Measurements from ENCODE around the gene DHDH. TPM values are rescaled to one million over a fixed set of nuclear protein-coding genes. Genes with fewer than 3 reads are reported as not detected.

Gene DHDH
- total and polyA plus RNA-seq, 2 of the 13 experiments (the other 11 are each of a cell fraction or from before 2014, with no cell fraction given), result 0.13 to 0.91 TPM

DNA sequence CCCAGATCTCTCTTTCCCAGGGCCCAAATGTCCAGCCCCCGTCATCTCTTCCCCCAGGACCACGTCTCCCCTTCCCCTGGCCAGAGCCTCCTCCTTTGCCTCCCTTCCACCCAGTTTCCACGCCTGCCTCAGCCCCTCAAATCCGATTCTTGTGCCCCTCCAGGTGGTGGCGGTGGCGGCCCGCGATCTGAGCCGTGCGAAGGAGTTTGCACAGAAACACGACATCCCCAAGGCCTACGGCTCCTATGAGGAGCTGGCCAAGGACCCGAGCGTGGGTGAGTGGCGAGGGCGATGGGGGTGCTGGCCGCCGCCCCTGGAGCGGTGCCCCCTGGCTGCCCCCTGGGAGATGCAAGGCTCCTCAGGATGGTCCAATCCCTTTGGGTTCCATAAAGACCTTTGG is 1.3 kb downstream of the DHDH start:
- ChIA-PET POLR2A (interaction anchor here (1.0 to 1.5 kb wide), 3 partner anchors 18 to 31 kb away, joined by 3 to 4 read pairs (median 3); partner anchors contain the start of gene FTL), CTCF (ENCODE audit: low intra/inter-chr PET ratio, low total read pairs) (interaction anchor here (1.0 to 1.5 kb wide), 2 partner anchors 35 to 36 kb away, joined by 4 to 8 read pairs; no protein-coding TSS in a partner anchor)
- DNase-seq (ENCODE audit: low spot score) (peak; percentile 29), FAIRE-seq (no peak), ATAC-seq (peak; percentile 58)
- Histone ChIP-seq H3K4me1 (ENCODE audit: insufficient read depth, low read length) (peaks cover 31% of the 10 kb centered on the region), H3K79me2 (ENCODE audit: insufficient read depth, low read length) (no peaks in the 10 kb centered on the region), H4K20me1 (ENCODE audit: insufficient read depth, low read length) (no peaks in the 10 kb centered on the region), H3K4me2 (ENCODE audit: low read depth, low read length) (peak overlapping the region; percentile 78), H3K4me3 (replicated peaks in 1 of 3; ENCODE audit: insufficient read depth in 1 of 3, low read depth in 2 of 3, low read length in 3 of 3) (no peak overlapping the region; a peak in 1 of 6 replicates), H2AFZ (ENCODE audit: low read length) (no peak overlapping the region), H3K27ac (ENCODE audit: extremely low read length, insufficient read depth, low read length) (no peak overlapping the region), H3K9me3 (ENCODE audit: low read length) (no peaks in the 10 kb centered on the region), H3K27me3 (ENCODE audit: control insufficient read depth in 1 of 2, insufficient read depth in 2 of 2, low read length in 2 of 2) (peaks cover 0 to 1% of the 10 kb centered on the region in 2 experiments; a peak in 1 of 5 replicates), H3K9ac (ENCODE audit: insufficient read depth, low read depth, low read length) (no peak overlapping the region), H3K36me3 (replicated peaks in 1 of 2; ENCODE audit: control insufficient read depth in 1 of 2, insufficient read depth in 2 of 2, low read length in 2 of 2) (no peaks in the 10 kb centered on the region)
- no TSS peak for BruUV-seq (replicated peaks)
- in situ Hi-C loops (cut with HindIII; ENCODE audit: extremely low pct_ligation_motif_present, low pct_unique_long_range_greater_than_20kb) (no loop called here), intact Hi-C loops (cut with micrococcal nuclease; ENCODE audit: unreplicated experiment) (loop anchor here (2.0 kb wide), 1 partner anchor 36 kb away; no protein-coding TSS in a partner anchor)
- WGBS (ENCODE audit: low lambda C conversion rate), result 48% methylated on average over 17 of the region's 19 CpGs
- peak; percentile 84 for TF ChIP-seq STAG1 (CRISPR knock-in tag; IDR thresholded peaks at IDR 0.05)
- TF ChIP-seq, protein P1, sequence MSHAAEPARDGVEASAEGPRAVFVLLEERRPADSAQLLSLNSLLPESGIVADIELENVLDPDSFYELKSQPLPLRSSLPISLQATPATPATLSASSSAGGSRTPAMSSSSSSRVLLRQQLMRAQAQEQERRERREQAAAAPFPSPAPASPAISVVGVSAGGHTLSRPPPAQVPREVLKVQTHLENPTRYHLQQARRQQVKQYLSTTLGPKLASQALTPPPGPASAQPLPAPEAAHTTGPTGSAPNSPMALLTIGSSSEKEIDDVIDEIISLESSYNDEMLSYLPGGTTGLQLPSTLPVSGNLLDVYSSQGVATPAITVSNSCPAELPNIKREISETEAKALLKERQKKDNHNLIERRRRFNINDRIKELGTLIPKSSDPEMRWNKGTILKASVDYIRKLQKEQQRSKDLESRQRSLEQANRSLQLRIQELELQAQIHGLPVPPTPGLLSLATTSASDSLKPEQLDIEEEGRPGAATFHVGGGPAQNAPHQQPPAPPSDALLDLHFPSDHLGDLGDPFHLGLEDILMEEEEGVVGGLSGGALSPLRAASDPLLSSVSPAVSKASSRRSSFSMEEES (CRISPR knock-in tag; IDR thresholded peaks at IDR 0.05), result no peak
- TF ChIP-seq KDM3A (CRISPR knock-in tag; IDR thresholded peaks at IDR 0.05; ENCODE audit: low read depth), result 0 out of 2 replicates have a peak, but pooled peaks have one; percentile 53
- no peak for TF ChIP-seq ATAD3A (CRISPR knock-in tag; IDR thresholded peaks at IDR 0.05)
- TF ChIP-seq ZFX (CRISPR knock-in tag; IDR thresholded peaks at IDR 0.05; ENCODE audit: low read depth), result peak; percentile 63; the same call in 1 of the 2 replicates
- peak; percentile 35; the same call in 1 of the 2 replicates for TF ChIP-seq SAP130 (CRISPR knock-in tag; IDR thresholded peaks at IDR 0.05; ENCODE audit: low read depth)
- no peak for TF ChIP-seq ZNF180 (CRISPR knock-in tag; IDR thresholded peaks at IDR 0.05; ENCODE audit: borderline replicate concordance, low read depth)
- no peak for TF ChIP-seq LCORL (IDR thresholded peaks at IDR 0.05)
- TF ChIP-seq LCORL (CRISPR knock-in tag; IDR thresholded peaks at IDR 0.05), result no peak
- TF ChIP-seq, protein P2, sequence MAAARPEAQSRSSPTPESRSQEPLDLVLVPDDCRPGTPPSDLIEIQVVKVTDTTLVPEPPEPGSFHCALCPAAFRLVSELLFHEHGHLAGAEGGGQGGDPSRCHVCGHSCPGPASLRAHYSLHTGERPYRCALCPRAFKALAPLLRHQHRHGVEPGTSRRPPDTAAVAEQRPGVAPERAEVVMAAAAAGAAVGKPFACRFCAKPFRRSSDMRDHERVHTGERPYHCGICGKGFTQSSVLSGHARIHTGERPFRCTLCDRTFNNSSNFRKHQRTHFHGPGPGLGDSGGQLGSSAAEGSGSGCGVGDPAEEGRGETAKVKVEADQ (CRISPR knock-in tag; IDR thresholded peaks at IDR 0.05; ENCODE audit: borderline replicate concordance), result no peak
- no peak for TF ChIP-seq ZNF777 (CRISPR knock-in tag; IDR thresholded peaks at IDR 0.05)
- TF ChIP-seq ZNF263 (CRISPR knock-in tag; IDR thresholded peaks at IDR 0.05), result no peak
- TF ChIP-seq ZNF30 (CRISPR knock-in tag; IDR thresholded peaks at IDR 0.05), result no peak
- no peak for TF ChIP-seq AKAP8 (CRISPR knock-in tag; IDR thresholded peaks at IDR 0.05)
- no peak for TF ChIP-seq RARA (CRISPR knock-in tag; IDR thresholded peaks at IDR 0.05)
- no peak for TF ChIP-seq MIXL1 (CRISPR knock-in tag; IDR thresholded peaks at IDR 0.05)
- TF ChIP-seq, protein P3, sequence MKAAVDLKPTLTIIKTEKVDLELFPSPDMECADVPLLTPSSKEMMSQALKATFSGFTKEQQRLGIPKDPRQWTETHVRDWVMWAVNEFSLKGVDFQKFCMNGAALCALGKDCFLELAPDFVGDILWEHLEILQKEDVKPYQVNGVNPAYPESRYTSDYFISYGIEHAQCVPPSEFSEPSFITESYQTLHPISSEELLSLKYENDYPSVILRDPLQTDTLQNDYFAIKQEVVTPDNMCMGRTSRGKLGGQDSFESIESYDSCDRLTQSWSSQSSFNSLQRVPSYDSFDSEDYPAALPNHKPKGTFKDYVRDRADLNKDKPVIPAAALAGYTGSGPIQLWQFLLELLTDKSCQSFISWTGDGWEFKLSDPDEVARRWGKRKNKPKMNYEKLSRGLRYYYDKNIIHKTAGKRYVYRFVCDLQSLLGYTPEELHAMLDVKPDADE (CRISPR knock-in tag; IDR thresholded peaks at IDR 0.05), result no peak
- TF ChIP-seq FOSL2 (CRISPR knock-in tag; IDR thresholded peaks at IDR 0.05), result 0 out of 2 replicates have a peak, but pooled peaks have one; percentile 13
- TF ChIP-seq SCMH1 (CRISPR knock-in tag; IDR thresholded peaks at IDR 0.05; ENCODE audit: borderline replicate concordance), result no peak
- TF ChIP-seq, protein P4, sequence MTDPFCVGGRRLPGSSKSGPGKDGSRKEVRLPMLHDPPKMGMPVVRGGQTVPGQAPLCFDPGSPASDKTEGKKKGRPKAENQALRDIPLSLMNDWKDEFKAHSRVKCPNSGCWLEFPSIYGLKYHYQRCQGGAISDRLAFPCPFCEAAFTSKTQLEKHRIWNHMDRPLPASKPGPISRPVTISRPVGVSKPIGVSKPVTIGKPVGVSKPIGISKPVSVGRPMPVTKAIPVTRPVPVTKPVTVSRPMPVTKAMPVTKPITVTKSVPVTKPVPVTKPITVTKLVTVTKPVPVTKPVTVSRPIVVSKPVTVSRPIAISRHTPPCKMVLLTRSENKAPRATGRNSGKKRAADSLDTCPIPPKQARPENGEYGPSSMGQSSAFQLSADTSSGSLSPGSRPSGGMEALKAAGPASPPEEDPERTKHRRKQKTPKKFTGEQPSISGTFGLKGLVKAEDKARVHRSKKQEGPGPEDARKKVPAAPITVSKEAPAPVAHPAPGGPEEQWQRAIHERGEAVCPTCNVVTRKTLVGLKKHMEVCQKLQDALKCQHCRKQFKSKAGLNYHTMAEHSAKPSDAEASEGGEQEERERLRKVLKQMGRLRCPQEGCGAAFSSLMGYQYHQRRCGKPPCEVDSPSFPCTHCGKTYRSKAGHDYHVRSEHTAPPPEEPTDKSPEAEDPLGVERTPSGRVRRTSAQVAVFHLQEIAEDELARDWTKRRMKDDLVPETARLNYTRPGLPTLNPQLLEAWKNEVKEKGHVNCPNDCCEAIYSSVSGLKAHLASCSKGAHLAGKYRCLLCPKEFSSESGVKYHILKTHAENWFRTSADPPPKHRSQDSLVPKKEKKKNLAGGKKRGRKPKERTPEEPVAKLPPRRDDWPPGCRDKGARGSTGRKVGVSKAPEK (CRISPR knock-in tag; IDR thresholded peaks at IDR 0.05; ENCODE audit: borderline replicate concordance), result no peak
- no peak for TF ChIP-seq ZNF678 (CRISPR knock-in tag; IDR thresholded peaks at IDR 0.05)
